GM12891 (cell line): ENCODE data around the gene MLX.
"Not testable (repeated sequence)": the region's sequence is repeated elsewhere in the genome, so short reads cannot be mapped to it uniquely, and the experiment has no call there.

Experiments used
- DNase-seq: peaks from one replicate; pipeline ENCODE4 v3.0.0; 2011; ENCODE audit warnings: low spot score; ENCODE audit not compliant: insufficient read length
- FAIRE-seq: peaks from 2 replicates; lab custom pipeline; 2011; peaks lifted over from hg19 to GRCh38; lab: Jason Lieb, UNC
- PAX5 ChIP-seq: IDR thresholded peaks from 2 replicates; pipeline ENCODE4 v1.6.1; 2011; ENCODE audit warnings: low read length, moderate library complexity, mild to moderate bottlenecking; ENCODE audit not compliant: insufficient read depth, severe bottlenecking
- POLR2A ChIP-seq: IDR thresholded peaks from 2 replicates; pipeline ENCODE4 v1.6.1; 2011; ENCODE audit warnings: low read depth, low read length, control low read depth
- POLR2AphosphoS5 ChIP-seq: IDR thresholded peaks from 2 replicates; pipeline ENCODE4 v1.6.1; 2011; ENCODE audit warnings: low read depth, low read length, control low read depth
- POU2F2 ChIP-seq: IDR thresholded peaks from 2 replicates; pipeline ENCODE4 v1.6.1; 2011; ENCODE audit warnings: low read depth, mild to moderate bottlenecking, control low read depth, low read length, moderate library complexity
- SPI1 ChIP-seq: IDR thresholded peaks from 2 replicates; pipeline ENCODE4 v1.6.1; 2011; ENCODE audit warnings: low read depth, low read length, control low read depth
- TAF1 ChIP-seq: IDR thresholded peaks from 2 replicates; pipeline ENCODE4 v1.6.1; 2011; ENCODE audit warnings: low read depth, low read length, control low read depth

MLX gene

DNA sequence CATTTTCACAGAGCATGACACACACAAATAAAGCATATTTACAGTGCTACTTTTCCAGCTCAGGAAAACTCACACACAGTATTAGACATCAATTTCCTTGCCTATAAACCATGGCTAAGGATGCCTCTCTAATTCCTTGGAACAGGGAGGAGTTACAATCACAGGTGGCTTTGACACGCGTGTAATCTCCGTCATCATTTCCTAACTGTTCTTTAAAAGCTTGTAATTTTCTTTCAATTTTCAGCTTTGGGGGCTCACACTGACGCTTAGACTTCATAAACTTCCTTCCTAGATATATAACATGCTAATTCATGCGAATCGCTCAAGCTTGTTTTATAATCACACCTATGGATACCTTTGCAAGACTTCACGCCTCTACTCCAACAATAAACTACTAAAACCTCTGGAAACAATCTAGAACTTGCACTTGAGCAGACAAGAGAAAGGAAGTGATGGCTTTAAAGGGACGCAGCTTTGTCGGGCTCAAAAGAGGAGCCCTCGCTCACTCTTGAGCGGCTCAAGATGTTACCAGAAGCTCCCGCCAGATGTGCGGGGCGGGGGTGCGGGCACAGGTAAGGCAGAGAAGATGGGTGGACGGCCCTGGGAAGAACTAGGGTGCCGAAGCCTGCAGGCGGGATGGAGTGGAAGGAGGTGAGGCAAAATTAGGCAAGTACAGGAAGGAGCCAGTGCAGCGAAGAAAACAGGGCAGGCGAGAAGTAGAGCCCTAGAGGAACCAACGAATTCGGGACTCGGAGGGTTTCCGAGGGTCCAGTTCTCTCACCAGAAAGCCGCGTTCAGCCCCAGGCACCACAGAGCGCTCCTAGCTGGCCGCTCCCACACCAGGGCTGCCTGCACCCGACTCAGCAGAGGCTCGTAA lies 41.6 kb downstream of the MLX start:
- no peak for TF ChIP-seq PAX5
- TF ChIP-seq POU2F2, result no peak
- TF ChIP-seq TAF1, result no peak
- no peak for TF ChIP-seq SPI1
- no peak for TF ChIP-seq POLR2AphosphoS5
- no peak for TF ChIP-seq POLR2A
- DNase-seq, result no peak
- peak; percentile 5 for FAIRE-seq

DNA sequence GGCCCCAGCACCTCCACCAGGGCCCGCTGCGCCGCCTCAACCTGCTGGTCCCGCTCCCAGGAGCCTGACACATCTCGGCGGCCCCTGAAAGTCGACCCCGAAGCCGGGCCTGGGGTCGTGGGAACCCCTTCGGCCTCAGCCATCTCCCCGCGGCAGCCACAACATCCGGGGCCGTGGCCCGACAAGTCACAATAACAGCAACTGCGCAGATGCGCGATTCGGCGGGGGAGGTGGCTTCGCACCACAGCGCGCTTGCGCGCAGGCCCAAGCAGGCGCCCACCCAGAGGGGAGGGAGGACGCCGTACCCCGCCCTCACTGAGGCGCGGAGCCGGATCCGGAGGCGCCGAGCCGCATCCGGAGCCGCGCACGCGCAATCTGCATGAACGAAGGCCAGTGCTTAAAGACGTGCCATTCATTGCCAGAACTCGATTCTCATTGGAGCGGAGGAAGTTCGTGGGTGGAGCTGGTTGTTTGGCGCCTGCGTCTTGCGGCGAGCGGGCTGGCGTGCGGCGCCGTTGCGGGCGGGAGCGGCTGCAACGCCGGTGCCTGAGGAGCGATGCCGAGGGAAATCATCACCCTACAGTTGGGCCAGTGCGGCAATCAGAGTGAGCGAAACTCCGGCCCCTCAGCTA lies 42.4 kb downstream of the MLX start, which contains the start of the genes RETREG3 and TUBG1:
Gene RETREG3 (minus strand): TSS at position 193 of the 632 bp plus-strand sequence. CDS start 50 bp downstream, at position 143.
Gene TUBG1 (plus strand): TSS at position 502 of the 632 bp plus-strand sequence. CDS start 55 bp downstream, at position 557.
- FAIRE-seq, result peak; percentile 100
- TF ChIP-seq POU2F2 (peak; percentile 26), POLR2AphosphoS5 (peak; percentile 82), POLR2A (peak; percentile 90), TAF1 (no peak)
- DNase-seq, result peak; percentile 95

DNA sequence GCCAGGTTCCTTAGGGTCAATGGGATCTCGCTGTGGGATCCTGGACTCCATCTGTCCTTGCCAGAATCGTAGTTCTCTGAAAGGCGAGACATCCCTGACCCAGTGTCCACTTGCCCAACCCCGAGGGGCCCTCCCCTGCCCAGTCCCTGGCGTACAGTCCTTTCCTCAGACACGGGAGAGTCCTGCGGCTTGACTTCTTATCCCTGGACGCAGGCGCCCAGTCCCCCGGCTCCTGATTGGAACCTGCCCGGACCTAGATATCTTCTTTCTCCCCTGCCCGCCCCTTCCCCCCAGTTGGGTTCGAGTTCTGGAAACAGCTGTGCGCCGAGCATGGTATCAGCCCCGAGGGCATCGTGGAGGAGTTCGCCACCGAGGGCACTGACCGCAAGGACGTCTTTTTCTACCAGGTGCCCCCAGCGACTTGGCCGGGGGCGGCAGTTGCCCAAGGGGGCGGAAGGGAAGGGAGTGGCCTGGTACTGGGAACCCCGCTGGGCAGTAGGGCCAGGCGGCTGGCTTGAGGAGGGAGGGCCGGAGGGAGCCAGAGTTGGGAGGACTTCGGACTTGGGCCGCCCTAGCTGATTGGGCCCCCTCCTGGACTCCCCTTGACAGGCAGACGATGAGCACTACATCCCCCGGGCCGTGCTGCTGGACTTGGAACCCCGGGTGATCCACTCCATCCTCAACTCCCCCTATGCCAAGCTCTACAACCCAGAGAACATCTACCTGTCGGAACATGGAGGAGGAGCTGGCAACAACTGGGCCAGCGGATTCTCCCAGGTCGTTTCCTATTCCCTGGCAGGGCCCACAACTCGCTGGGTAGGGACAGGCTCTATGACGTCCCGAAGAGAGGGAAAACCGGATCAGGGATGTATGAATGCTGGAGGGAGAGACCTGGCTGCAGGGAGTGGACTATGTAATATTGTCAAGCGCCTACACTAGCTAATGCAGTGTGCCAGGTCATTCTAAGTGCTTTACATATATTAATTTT lies 43.2 kb downstream of the MLX start:
- not testable (repeated sequence) for DNase-seq
- FAIRE-seq, result peak; percentile 91

DNA sequence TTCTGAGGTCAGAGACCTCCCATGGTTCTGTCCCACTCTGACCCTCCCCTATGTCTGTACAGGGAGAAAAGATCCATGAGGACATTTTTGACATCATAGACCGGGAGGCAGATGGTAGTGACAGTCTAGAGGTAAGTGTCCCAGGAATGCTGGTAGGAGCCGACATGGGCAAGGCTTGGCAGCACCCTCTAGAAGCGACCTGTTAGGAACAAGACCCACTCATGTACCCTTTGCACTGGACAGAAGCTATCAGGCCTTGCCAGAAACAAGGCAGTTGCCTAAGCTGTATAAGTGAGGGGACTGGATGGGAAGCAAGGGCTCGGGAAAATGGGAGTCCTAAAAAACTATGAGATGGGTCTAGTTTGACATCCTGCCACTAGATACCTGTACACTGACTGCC lies 45.1 kb downstream of the MLX start:
- FAIRE-seq (peak; percentile 28), DNase-seq (no peak)
- TF ChIP-seq SPI1 (no peak), POU2F2 (no peak), PAX5 (no peak), POLR2A (no peak), POLR2AphosphoS5 (no peak), TAF1 (no peak)

DNA sequence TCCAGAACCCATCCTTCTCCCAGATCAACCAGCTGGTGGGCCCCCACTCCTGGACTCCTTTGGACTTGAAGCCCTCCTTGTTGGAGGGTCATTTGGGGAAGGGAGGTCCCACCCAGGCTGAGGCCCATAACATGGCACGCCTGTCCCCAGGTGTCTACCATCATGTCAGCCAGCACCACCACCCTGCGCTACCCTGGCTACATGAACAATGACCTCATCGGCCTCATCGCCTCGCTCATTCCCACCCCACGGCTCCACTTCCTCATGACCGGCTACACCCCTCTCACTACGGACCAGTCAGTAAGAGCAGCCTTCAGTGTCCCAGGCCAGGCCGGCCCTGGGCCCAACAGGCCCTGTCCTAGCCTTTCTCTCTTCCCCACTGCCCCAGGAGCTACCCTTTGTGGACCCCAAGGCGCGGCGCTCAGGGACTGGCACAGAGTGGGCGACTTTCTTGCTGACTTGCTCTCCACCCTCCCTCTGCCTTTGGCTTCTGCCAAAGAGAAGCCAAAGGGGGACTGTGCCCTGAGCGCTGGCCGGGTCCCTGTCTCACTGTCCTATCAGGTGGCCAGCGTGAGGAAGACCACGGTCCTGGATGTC lies 46.9 kb downstream of the MLX start:
- FAIRE-seq (no peak), DNase-seq (no peak)
- TF ChIP-seq SPI1, result no peak
- no peak for TF ChIP-seq POLR2A
- no peak for TF ChIP-seq POU2F2
- no peak for TF ChIP-seq POLR2AphosphoS5

DNA sequence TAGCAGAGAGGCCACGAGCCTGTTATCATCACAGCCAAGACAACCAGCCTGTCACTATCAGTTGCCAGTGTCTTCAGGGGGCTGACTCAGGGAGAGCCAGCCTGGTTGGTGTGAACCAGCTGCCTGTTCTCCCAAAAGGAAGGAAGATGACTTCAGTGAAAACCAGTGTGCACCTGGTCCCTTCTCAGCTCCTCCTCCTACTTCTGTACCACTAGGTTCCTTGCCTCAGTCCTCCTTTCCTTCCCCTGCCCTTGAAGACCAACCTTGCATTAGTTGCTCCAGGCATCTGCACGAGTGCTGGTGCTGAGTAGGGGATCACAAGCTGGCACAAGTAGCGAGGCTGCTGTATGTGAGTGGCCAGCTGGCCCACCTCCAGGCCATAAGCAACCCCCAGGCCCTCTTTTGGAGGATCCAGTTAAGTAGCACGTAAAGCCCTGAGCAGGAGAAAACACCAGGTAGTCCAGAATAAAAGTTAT lies 51.1 kb downstream of the MLX start:
- TF ChIP-seq POLR2A (no peak), PAX5 (no peak), TAF1 (no peak), POU2F2 (no peak), POLR2AphosphoS5 (no peak), SPI1 (no peak)
- FAIRE-seq, result no peak
- no peak for DNase-seq

DNA sequence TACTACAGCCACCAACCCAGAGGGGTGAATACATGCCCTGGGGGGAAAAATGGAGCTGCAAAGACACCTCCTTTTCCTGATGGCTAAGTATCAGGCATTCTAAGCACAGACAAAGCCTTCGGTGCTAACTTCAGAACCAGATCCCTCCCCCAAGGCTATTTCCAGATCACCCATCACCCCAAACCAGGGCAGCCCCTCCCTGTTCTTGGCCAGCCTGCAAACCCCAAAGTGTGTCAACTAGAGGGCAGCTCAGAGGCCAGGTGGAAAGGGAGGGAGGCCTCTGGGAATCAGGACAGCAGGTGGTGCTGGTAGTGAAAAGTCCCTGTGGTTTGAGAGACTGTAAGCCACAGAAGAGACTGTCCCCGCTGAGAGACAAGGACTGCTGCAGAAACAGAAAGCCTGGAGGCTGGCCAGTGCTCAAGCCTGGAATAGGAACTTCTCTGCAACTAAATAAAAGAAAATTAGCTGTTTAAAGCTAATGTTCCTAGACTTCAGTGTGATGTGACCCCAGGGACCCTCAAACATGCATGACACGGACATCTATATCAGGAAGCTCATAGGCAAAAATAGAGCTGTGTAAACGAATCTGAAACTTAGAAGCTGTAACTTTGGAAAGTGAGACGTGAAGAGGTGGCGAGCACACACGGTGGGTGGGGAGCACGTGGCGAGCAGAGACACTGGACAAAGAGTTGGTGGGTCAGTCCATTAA lies 51.7 kb downstream of the MLX start:
- DNase-seq (peak; percentile 50), FAIRE-seq (peak; percentile 95)
- TF ChIP-seq POLR2AphosphoS5 (no peak), TAF1 (no peak), POU2F2 (peak; percentile 61; the same call in 1 of the 2 replicates), PAX5 (no peak), POLR2A (no peak)

DNA sequence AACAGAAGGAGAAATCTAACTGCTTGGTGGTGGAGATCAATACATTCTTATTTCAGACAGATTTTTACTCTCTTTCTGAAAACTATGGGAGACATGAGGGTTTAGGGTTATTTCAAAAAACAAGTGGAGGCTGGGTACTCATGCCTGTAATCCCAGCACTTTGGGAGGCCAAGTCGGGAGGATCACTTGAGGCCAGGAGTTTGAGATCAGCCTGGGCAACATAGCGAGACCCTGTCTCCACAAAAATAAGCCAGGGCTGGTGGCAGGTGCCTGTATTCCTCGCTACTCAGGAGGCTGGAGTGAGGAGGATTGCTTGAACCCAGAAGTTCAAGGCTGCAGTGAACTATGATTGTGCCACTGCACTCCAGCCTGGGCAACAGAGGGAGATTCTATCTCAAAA lies 55.1 kb downstream of the MLX start:
- DNase-seq, FAIRE-seq: not testable (repeated sequence)
